HepG2 (cell line): ENCODE measurements around the gene GNRH2. TPM values are rescaled to one million over a fixed set of nuclear protein-coding genes. Genes with fewer than 3 reads are reported as not detected.

Experiments used
- ISX ChIP-seq: sonication (generic); formaldehyde crosslinking; conservative IDR thresholded peaks from 2 replicates; pipeline ENCODE4 v1.5.0; 2020; ENCODE audit warnings: missing genetic modification reagents
- POGZ ChIP-seq: sonication (generic); formaldehyde crosslinking; IDR thresholded peaks from 2 replicates; pipeline ENCODE4 v1.4.0; 2020; ENCODE audit warnings: mild to moderate bottlenecking, missing genetic modification reagents
- ZIK1 ChIP-seq: sonication (generic); formaldehyde crosslinking; IDR thresholded peaks from 2 replicates; pipeline ENCODE4 v1.5.0; 2020; ENCODE audit warnings: mild to moderate bottlenecking, low read depth, missing genetic modification reagents, borderline replicate concordance
- ZNF230 ChIP-seq: sonication (generic); formaldehyde crosslinking; IDR thresholded peaks from 2 replicates; pipeline ENCODE4 v1.4.0; 2020; ENCODE audit warnings: mild to moderate bottlenecking, missing genetic modification reagents
- ZNF605 ChIP-seq: sonication (generic); formaldehyde crosslinking; IDR thresholded peaks from 2 replicates; pipeline ENCODE4 v1.8.0; 2022; ENCODE audit warnings: mild to moderate bottlenecking, missing genetic modification reagents
- ZNF670 ChIP-seq: sonication (generic); formaldehyde crosslinking; IDR thresholded peaks from 2 replicates; pipeline ENCODE4 v1.8.0; 2022; ENCODE audit warnings: mild to moderate bottlenecking, missing genetic modification reagents, borderline replicate concordance
- polyA plus RNA-seq, 8 experiments: library from polyadenylated mRNA; depleted of rRNA in 3 of 8; stranded (reverse) in 7 of 8; unstranded in 1 of 8; fragments of >200 nt; fragmentation: Illumina TruSeq in 4 of 8; extraction: Trizol in 4 of 8; gene quantifications; 2 replicates each; pipeline versions ENCODE4 v1.2.1 to v1.2.3, GENCODE V29; 2011 to 2016; ENCODE audit warnings: low read depth in 4 of 8, missing spikeins in 1 of 8, mixed read lengths in 1 of 8; ENCODE audit not compliant: insufficient read depth in 1 of 8
- total RNA-seq, 5 experiments: library from RNA; depleted of rRNA; stranded (reverse); fragments of >200 nt; fragmentation: Illumina TruSeq; extraction: Trizol; gene quantifications; 2 replicates each; pipeline ENCODE4 v1.2.3, GENCODE V29; 2016; ENCODE audit warnings: low read depth in 1 of 5
- TF ChIP-seq, protein P1 (sequence below): sonication (generic); formaldehyde crosslinking; IDR thresholded peaks from one replicate; pipeline ENCODE4 v1.5.1; 2020; ENCODE audit warnings: mild to moderate bottlenecking, missing genetic modification reagents; ENCODE audit errors: not compliant biosample characterization
- TF ChIP-seq, protein P2 (sequence below): sonication (generic); formaldehyde crosslinking; IDR thresholded peaks from 2 replicates; pipeline ENCODE4 v1.5.1; 2020; ENCODE audit warnings: missing genetic modification reagents, mild to moderate bottlenecking, borderline replicate concordance

GNRH2 gene
- total and polyA plus RNA-seq, 2 of the 13 experiments (the other 11 are each of a cell fraction or from before 2014, with no cell fraction given) = 0.28 TPM; not detected in 1

- TF ChIP-seq ZNF670 (CRISPR knock-in tag) (no peak), ZNF605 (CRISPR knock-in tag) (no peak), ZNF230 (CRISPR knock-in tag) (no peak), ZIK1 (CRISPR knock-in tag) (0 out of 2 replicates have a peak, but pooled peaks have one; percentile 51), ISX (no peak), POGZ (CRISPR knock-in tag) (no peak)
- TF ChIP-seq, protein P1, sequence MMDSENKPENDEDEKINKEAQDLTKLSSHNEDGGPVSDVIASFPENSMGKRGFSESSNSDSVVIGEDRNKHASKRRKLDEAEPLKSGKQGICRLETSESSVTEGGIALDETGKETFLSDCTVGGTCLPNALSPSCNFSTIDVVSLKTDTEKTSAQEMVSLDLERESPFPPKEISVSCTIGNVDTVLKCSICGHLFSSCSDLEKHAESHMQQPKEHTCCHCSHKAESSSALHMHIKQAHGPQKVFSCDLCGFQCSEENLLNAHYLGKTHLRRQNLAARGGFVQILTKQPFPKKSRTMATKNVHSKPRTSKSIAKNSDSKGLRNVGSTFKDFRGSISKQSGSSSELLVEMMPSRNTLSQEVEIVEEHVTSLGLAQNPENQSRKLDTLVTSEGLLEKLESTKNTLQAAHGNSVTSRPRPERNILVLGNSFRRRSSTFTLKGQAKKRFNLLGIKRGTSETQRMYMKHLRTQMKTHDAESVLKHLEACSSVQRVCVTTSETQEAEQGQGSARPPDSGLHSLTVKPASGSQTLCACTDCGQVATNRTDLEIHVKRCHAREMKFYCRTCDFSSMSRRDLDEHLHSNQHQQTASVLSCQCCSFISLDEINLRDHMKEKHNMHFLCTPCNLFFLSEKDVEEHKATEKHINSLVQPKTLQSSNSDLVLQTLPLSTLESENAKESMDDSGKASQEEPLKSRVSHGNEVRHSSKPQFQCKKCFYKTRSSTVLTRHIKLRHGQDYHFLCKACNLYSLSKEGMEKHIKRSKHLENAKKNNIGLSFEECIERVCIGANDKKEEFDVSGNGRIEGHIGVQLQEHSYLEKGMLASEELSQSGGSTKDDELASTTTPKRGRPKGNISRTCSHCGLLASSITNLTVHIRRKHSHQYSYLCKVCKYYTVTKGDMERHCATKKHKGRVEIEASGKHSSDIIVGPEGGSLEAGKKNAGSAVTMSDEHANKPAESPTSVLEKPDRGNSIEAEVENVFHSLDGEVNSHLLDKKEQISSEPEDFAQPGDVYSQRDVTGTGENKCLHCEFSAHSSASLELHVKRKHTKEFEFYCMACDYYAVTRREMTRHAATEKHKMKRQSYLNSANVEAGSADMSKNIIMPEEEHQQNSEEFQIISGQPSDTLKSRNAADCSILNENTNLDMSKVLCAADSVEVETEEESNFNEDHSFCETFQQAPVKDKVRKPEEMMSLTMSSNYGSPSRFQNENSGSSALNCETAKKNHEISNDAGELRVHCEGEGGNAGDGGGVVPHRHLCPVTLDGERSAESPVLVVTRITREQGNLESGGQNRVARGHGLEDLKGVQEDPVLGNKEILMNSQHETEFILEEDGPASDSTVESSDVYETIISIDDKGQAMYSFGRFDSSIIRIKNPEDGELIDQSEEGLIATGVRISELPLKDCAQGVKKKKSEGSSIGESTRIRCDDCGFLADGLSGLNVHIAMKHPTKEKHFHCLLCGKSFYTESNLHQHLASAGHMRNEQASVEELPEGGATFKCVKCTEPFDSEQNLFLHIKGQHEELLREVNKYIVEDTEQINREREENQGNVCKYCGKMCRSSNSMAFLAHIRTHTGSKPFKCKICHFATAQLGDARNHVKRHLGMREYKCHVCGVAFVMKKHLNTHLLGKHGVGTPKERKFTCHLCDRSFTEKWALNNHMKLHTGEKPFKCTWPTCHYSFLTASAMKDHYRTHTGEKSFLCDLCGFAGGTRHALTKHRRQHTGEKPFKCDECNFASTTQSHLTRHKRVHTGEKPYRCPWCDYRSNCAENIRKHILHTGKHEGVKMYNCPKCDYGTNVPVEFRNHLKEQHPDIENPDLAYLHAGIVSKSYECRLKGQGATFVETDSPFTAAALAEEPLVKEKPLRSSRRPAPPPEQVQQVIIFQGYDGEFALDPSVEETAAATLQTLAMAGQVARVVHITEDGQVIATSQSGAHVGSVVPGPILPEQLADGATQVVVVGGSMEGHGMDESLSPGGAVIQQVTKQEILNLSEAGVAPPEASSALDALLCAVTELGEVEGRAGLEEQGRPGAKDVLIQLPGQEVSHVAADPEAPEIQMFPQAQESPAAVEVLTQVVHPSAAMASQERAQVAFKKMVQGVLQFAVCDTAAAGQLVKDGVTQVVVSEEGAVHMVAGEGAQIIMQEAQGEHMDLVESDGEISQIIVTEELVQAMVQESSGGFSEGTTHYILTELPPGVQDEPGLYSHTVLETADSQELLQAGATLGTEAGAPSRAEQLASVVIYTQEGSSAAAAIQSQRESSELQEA (CRISPR knock-in tag) = peak; percentile 49
- TF ChIP-seq, protein P2, sequence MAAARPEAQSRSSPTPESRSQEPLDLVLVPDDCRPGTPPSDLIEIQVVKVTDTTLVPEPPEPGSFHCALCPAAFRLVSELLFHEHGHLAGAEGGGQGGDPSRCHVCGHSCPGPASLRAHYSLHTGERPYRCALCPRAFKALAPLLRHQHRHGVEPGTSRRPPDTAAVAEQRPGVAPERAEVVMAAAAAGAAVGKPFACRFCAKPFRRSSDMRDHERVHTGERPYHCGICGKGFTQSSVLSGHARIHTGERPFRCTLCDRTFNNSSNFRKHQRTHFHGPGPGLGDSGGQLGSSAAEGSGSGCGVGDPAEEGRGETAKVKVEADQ (CRISPR knock-in tag) = no peak
Measured at GRCh38 chr20:3084986-3085360, 41.6 kb downstream of the GNRH2 start (continued).
